Spleen (tissue), 7 donors: ENCODE data around the gene SYT17.

ENCODE experiments used
- POLR2A ChIP-seq, 3 donors: fragments of 450-650 bp; IDR thresholded peaks; one replicate each; pipeline ENCODE4 v1.5.1; 2017; ENCODE audit warnings: antibody characterized with exemption in 3 of 3, mild to moderate bottlenecking in 1 of 3
- POLR2AphosphoS5 ChIP-seq, 3 donors: sonication (generic); formaldehyde crosslinking; IDR thresholded peaks; one replicate each; pipeline ENCODE4 v1.5.1; 2017; ENCODE audit warnings: antibody characterized with exemption in 3 of 3
- TF ChIP-seq, protein P1 (sequence below), 11 experiments: fragments of 200-600 bp in 7 of 11; fragments of 450-650 bp in 4 of 11; sonication (generic) in 4 of 11; IDR thresholded peaks in 8 of 11; conservative IDR thresholded peaks in 3 of 11; 1 replicate in 7 of 11; 2 replicates in 4 of 11; pipeline versions ENCODE4 v1.4.0 to v1.8.0; 2016 to 2021; ENCODE audit warnings: antibody characterized with exemption in 11 of 11, inconsistent platforms in 4 of 11, mild to moderate bottlenecking in 1 of 11
- donor health status: DM: no; HTN: no; CAD: no; lungs with moderate emphysema.
- donor health status: DM: no; HTN: no; CAD: no.
- donor health status: DM: no; HTN: no; CAD: no.

DNA sequence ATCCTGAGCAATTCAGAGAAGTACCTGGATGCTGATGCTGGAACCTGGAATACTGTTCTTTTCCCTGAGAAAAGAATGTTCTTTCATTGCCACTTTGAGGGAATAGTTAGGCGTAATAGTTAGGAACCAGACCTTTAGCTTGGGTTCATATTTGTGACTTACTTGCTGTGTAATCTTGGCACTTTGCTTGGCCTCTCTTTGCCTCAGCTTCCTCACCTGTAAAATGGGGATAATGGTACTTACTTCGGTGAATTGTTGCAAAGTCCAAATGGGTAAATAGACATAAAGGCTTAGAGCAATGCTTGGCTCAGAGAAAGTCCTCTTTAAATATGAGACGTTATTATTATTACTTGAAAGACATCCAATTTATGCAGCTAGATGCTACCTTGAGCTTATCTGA, 62.5 kb downstream of the SYT17 start:
- TF ChIP-seq, protein P1, sequence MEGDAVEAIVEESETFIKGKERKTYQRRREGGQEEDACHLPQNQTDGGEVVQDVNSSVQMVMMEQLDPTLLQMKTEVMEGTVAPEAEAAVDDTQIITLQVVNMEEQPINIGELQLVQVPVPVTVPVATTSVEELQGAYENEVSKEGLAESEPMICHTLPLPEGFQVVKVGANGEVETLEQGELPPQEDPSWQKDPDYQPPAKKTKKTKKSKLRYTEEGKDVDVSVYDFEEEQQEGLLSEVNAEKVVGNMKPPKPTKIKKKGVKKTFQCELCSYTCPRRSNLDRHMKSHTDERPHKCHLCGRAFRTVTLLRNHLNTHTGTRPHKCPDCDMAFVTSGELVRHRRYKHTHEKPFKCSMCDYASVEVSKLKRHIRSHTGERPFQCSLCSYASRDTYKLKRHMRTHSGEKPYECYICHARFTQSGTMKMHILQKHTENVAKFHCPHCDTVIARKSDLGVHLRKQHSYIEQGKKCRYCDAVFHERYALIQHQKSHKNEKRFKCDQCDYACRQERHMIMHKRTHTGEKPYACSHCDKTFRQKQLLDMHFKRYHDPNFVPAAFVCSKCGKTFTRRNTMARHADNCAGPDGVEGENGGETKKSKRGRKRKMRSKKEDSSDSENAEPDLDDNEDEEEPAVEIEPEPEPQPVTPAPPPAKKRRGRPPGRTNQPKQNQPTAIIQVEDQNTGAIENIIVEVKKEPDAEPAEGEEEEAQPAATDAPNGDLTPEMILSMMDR (IDR thresholded peaks at IDR 0.05 in 8 of 11, conservative IDR thresholded peaks at IDR 0.05 in 3 of 11): no peak
- TF ChIP-seq POLR2A (IDR thresholded peaks at IDR 0.05): no peak
- TF ChIP-seq POLR2AphosphoS5 (IDR thresholded peaks at IDR 0.05): no peak
